Choroid plexus epithelial cell (primary cell): Measurements from ENCODE around the gene WNK2.

Experiments used
- DNase-seq: peaks from one replicate; pipeline ENCODE4 v3.0.0-alpha.2; 2010; ENCODE audit warnings: low read depth
- H3K4me3 ChIP-seq: 2 replicates; pipeline ENCODE4 v1.5.1; 2011; ENCODE audit warnings: low read depth, mild to moderate bottlenecking, control low read depth, low read length, moderate library complexity
- TF ChIP-seq, protein P1 (sequence below): conservative IDR thresholded peaks from 2 replicates; pipeline ENCODE4 v1.5.1; 2011; ENCODE audit warnings: low read depth, mild to moderate bottlenecking, control low read depth, inconsistent platforms, low read length, moderate library complexity

WNK2 gene

GRCh38 chr9:93231121-93231694 lies 47.3 kb downstream of the WNK2 start:
- DNase-seq = no peak

GRCh38 chr9:93231716-93232115 lies 47.8 kb downstream of the WNK2 start:
- H3K4me3 ChIP-seq = no peak overlapping the region
- DNase-seq = no peak
- TF ChIP-seq, protein P1, sequence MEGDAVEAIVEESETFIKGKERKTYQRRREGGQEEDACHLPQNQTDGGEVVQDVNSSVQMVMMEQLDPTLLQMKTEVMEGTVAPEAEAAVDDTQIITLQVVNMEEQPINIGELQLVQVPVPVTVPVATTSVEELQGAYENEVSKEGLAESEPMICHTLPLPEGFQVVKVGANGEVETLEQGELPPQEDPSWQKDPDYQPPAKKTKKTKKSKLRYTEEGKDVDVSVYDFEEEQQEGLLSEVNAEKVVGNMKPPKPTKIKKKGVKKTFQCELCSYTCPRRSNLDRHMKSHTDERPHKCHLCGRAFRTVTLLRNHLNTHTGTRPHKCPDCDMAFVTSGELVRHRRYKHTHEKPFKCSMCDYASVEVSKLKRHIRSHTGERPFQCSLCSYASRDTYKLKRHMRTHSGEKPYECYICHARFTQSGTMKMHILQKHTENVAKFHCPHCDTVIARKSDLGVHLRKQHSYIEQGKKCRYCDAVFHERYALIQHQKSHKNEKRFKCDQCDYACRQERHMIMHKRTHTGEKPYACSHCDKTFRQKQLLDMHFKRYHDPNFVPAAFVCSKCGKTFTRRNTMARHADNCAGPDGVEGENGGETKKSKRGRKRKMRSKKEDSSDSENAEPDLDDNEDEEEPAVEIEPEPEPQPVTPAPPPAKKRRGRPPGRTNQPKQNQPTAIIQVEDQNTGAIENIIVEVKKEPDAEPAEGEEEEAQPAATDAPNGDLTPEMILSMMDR = no peak

More at GRCh38 chr9:93231121-93231694, 47.3 kb downstream of the WNK2 start:
- H3K4me3 ChIP-seq = no peak overlapping the region
- TF ChIP-seq, protein P1 = no peak

DNA sequence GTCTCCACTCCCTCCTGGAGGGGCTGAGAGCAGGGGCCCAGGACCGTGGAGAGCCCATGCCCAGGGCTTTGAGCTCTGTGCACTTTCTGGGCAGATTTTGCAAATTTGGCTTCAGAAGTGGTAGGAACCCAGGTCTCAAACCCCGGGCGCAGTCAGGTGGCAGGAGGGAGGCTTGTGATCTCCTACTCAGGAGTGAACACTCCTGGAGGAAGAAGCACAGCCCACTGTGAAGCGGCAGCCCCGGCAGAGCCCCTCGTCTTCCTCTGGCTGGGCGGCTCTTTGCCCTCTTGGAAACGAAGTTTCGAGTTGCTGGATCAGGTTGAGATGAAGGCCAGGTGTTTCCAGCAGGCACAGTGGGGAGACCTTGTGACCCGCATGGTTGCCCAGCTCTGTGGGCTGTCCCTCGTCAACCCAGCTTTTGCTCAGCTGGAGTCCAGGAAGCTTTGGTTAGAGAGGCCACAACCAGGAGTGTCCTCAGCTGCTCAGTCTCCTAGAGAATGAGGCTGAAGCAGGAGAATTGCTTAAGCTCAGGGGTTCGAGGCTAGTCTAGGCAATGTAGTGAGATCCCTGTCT lies 48.5 kb downstream of the WNK2 start:
- TF ChIP-seq, protein P1 = no peak
- H3K4me3 ChIP-seq = no peak overlapping the region
- no peak for DNase-seq

DNA sequence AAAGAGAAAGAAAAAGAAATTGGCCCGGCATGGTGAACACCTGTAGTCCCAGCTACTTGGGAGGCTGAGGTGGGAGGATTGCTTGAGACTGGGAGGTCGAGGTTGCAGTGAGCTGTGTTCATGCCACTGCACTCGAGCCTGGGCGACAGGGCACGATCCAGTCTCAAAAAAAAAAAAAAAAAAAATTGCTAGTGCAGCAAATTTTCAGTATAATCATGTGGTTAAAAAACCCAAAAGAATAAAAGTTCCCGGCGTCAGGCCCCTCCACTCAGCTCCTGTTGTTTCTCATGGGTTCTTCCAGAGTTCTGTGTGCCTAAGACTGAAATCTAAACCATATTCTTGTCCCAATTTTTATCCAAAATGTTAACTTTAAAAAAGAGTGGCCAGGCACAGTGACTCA lies 49.1 kb downstream of the WNK2 start:
- no peak for DNase-seq
- no peak overlapping the region for H3K4me3 ChIP-seq
- TF ChIP-seq, protein P1 = no peak

DNA sequence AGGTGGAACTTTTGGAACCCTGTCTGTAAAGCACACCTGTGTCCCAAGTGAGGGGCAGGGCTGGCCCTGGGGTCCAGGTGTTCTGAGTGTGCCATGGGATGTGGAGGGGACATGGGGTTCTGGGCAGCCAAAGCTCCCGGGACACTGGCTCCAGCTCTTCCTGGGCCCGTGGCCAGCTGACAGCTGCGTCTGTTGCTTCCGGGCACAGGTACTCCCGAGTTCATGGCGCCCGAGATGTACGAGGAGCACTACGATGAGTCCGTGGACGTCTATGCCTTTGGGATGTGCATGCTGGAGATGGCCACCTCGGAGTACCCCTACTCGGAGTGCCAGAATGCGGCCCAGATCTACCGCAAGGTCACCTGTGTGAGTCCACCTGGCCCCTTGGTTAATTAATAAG lies 50.7 kb downstream of the WNK2 start:
- TF ChIP-seq, protein P1 = no peak
- H3K4me3 ChIP-seq = no peak overlapping the region
- no peak for DNase-seq

- no peak overlapping the region for H3K4me3 ChIP-seq
- TF ChIP-seq, protein P1 = no peak
- no peak for DNase-seq
Measured at GRCh38 chr9:93235300-93235960, 51.5 kb downstream of the WNK2 start.
